DND-41 (cell line): ENCODE data around the gene BMP2K.

Experiments
- ATAC-seq: fragments of 200-7000 bp; cut with Tn5 transposase; 3 replicates; pipeline ENCODE4 v1.9.1; 2021; ENCODE audit warnings: low read depth; ENCODE audit not compliant: insufficient read depth
- DNase-seq: peaks from one replicate; pipeline ENCODE4 v3.0.0-alpha.2; 2020
- H2AFZ ChIP-seq: 2 replicates; pipeline ENCODE4 v1.6.0; 2012; ENCODE audit warnings: low read depth, low read length
- H3K27ac ChIP-seq: 2 replicates; pipeline ENCODE4 v1.5.1; 2012; ENCODE audit warnings: low read length, inconsistent platforms
- H3K27me3 ChIP-seq: fragments of 200-600 bp; sonication (generic); 2 replicates; pipeline ENCODE4 v1.6.0; 2012; ENCODE audit warnings: low read length, mild to moderate bottlenecking, inconsistent platforms; ENCODE audit not compliant: insufficient read depth, poor library complexity
- H3K36me3 ChIP-seq: 2 replicates; pipeline ENCODE4 v1.5.1; 2012; ENCODE audit warnings: low read length, inconsistent platforms; ENCODE audit not compliant: insufficient read depth
- H3K4me1 ChIP-seq: 2 replicates; pipeline ENCODE4 v1.5.1; 2012; ENCODE audit warnings: mild to moderate bottlenecking, low read length; ENCODE audit not compliant: insufficient read depth
- H3K4me2 ChIP-seq: 2 replicates; pipeline ENCODE4 v1.6.0; 2012; ENCODE audit warnings: mild to moderate bottlenecking, moderate library complexity, low read length, inconsistent platforms; ENCODE audit not compliant: insufficient read depth
- H3K4me3 ChIP-seq, 2 experiments: fragments of 200-600 bp in 1 of 2; shearing (Covaris generic) in 1 of 2; 2 replicates each; pipeline ENCODE4 v1.5.1; 2012 to 2016; ENCODE audit warnings: inconsistent platforms in 2 of 2, low read length in 2 of 2, mild to moderate bottlenecking in 2 of 2, low read depth in 1 of 2, moderate library complexity in 1 of 2
- H3K79me2 ChIP-seq: 2 replicates; pipeline ENCODE4 v1.6.0; 2012; ENCODE audit warnings: low read length, inconsistent platforms; ENCODE audit not compliant: insufficient read depth
- H3K9ac ChIP-seq: 2 replicates; pipeline ENCODE4 v1.6.0; 2012; ENCODE audit warnings: low read depth, mild to moderate bottlenecking, inconsistent platforms, low read length, moderate library complexity
- H3K9me3 ChIP-seq: 2 replicates; pipeline ENCODE4 v1.5.1; 2012; ENCODE audit warnings: low read length, moderate library complexity, mild to moderate bottlenecking, inconsistent platforms; ENCODE audit not compliant: insufficient read depth, severe bottlenecking
- H4K20me1 ChIP-seq: 2 replicates; pipeline ENCODE4 v1.6.0; 2012; ENCODE audit warnings: low read length; ENCODE audit not compliant: insufficient read depth
- CTCF ChIP-seq: IDR thresholded peaks from 2 replicates; pipeline ENCODE4 v1.5.1; 2012; ENCODE audit warnings: borderline replicate concordance, low read length, moderate library complexity, mild to moderate bottlenecking; ENCODE audit not compliant: poor library complexity, severe bottlenecking; ENCODE audit errors: extremely low read depth
- EZH2 ChIP-seq: IDR thresholded peaks from 3 replicates; pipeline ENCODE4 v1.6.1; 2012; ENCODE audit warnings: borderline replicate concordance, low read depth, mild to moderate bottlenecking, moderate library complexity, low read length, inconsistent platforms; ENCODE audit not compliant: severe bottlenecking

The BMP2K gene

DNA sequence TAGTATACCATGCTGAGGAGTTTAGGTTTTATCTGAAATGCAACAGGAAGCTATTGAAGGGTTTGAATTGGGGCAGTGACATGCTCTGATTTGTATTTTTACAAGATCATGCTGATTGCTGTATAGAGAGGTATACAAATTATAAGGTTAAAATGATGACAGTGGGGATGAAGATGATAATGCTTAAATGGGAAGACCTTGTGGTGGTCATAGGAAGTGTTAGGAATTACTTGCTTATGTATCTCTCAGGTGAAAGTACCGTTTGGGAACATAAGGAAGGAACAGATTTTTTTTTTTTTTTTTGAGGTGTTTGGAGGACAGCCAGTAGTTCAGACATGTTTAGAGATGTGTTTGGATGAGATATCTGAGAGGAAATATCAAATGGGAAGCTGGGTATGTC, 5.0 kb downstream of the BMP2K start:
- ATAC-seq: no peak
- Histone ChIP-seq H3K27ac (no peak overlapping the region), H3K4me2 (no peak overlapping the region; the same call in 1 of the 2 replicates), H3K9ac (no peak overlapping the region), H3K9me3 (no peaks in the 10 kb centered on the region), H3K4me3 (no peak overlapping the region), H3K27me3 (no peaks in the 10 kb centered on the region), H4K20me1 (no peaks in the 10 kb centered on the region; the same call in 1 of the 2 replicates), H3K4me1 (peaks cover 31% of the 10 kb centered on the region), H2AFZ (no peak overlapping the region), H3K36me3 (no peaks in the 10 kb centered on the region), H3K79me2 (peaks cover 93% of the 10 kb centered on the region)
- TF ChIP-seq CTCF (no peak), EZH2 (no peak)
- no peak for DNase-seq

GRCh38 chr4:78781924-78782323, 5.8 kb downstream of the BMP2K start:
- no peak overlapping the region for H3K4me3 ChIP-seq
- H3K36me3 ChIP-seq: no peaks in the 10 kb centered on the region
- no peaks in the 10 kb centered on the region for H3K27me3 ChIP-seq
- peaks cover 96% of the 10 kb centered on the region for H3K79me2 ChIP-seq
- no peak overlapping the region for H2AFZ ChIP-seq
- TF ChIP-seq EZH2: no peak
- TF ChIP-seq CTCF: no peak
- no peak overlapping the region for H3K4me2 ChIP-seq
- DNase-seq: no peak
- no peak for ATAC-seq
- H3K27ac ChIP-seq: no peak overlapping the region
- H3K9ac ChIP-seq: no peak overlapping the region
- no peaks in the 10 kb centered on the region for H3K9me3 ChIP-seq
- peaks cover 30% of the 10 kb centered on the region for H3K4me1 ChIP-seq
- H4K20me1 ChIP-seq: no peaks in the 10 kb centered on the region; the same call in 1 of the 2 replicates

DNA sequence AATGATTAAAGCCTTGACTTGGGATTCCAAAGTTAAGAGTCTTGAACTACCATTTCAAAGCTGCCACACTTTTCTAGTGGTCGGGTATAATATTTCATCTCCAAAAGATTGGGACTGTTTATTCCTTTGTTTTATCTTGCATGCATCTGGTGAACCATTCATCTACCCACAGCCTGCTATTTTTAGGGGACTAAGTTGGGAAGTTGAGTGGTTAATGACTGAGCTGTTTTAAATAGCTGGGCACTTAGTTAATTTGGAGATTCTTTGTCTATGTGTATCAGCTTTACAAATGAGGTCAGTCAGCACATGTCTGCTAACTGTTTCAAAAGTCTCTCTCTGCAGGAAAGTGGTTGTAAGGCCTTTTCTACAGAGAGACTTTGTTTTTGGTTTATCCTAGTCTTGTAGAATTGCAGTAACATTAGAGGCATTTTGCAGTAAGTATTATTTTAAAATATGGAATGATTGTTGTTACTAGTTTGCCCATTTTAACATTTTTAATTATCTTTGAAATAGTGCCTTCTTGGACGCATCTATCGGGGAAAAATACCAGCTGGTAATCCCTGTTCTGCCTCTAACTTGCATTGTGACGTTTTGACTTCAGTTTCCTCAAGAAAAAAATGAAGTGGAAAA, 8.2 kb downstream of the BMP2K start:
- no peak for TF ChIP-seq EZH2
- TF ChIP-seq CTCF: no peak
- Histone ChIP-seq H3K4me3 (no peak overlapping the region), H2AFZ (no peak overlapping the region), H3K4me1 (peaks cover 6% of the 10 kb centered on the region; the same call in 1 of the 2 replicates), H3K9ac (no peak overlapping the region), H3K27ac (no peak overlapping the region), H3K36me3 (no peaks in the 10 kb centered on the region), H3K9me3 (no peaks in the 10 kb centered on the region), H3K79me2 (peaks cover 94% of the 10 kb centered on the region), H3K27me3 (no peaks in the 10 kb centered on the region), H3K4me2 (no peak overlapping the region), H4K20me1 (peaks cover 2% of the 10 kb centered on the region; the same call in 1 of the 2 replicates)
- no peak for DNase-seq
- ATAC-seq: 0 out of 3 replicates have a peak, but pooled peaks have one; percentile 32
